ENCODE results near the gene PLA2G6. TPM values are rescaled to one million over a fixed set of nuclear protein-coding genes. Genes with fewer than 3 reads are reported as not detected.

The PLA2G6 gene
- total RNA-seq, 1 donor from 2014 or later = 52.4 TPM

DNA sequence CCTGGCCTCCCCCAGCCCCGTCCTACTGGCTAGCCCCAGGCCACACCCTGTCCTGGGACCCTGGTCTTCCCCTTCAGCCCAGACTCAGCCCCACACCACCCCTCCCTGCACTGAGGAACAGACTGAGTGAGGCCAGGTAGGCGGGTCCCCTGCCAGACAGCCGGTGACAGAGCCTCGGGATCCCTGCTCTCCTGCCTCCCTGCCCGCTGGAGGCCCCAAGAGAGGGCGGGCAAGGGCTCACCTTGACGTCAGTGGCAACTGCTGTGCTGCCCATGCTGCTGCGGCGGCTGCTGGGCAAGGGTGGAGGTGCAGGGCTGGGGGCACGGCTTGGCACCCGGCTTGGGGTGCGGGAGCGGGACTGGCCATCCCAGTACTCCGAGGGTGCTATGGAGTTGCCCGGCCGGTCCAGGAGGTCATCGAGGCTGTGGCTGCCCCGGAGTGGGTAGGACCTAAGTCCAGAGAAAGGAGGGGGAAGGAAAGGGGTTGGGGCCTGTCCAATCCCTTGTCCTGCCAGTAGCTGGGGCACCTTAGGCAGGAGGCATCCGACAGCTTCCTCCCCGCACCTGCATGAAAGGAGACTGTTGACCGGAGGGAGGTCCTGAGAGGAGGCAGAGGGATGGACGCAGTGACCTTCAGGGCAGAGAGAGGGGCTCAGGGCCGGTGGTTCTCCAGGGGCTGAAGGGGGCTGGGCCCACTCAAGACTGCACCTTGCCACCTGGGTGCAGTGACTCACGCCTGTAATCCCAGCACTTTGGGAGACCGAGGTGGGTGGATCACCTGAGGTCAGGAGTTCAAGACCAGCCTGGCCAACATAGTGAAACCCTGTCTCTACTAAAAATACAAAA lies 95.4 kb downstream of the PLA2G6 start:
- H3K4me1 ChIP-seq = peaks cover 14% of the 10 kb centered on the region
- DNase-seq (no peak), ATAC-seq (no peak)
- no peak overlapping the region for H3K27ac ChIP-seq
- intact Hi-C loops (cut with DNase I) = no loop called here
- no peak overlapping the region for H3K4me3 ChIP-seq
- TF ChIP-seq, protein P1, sequence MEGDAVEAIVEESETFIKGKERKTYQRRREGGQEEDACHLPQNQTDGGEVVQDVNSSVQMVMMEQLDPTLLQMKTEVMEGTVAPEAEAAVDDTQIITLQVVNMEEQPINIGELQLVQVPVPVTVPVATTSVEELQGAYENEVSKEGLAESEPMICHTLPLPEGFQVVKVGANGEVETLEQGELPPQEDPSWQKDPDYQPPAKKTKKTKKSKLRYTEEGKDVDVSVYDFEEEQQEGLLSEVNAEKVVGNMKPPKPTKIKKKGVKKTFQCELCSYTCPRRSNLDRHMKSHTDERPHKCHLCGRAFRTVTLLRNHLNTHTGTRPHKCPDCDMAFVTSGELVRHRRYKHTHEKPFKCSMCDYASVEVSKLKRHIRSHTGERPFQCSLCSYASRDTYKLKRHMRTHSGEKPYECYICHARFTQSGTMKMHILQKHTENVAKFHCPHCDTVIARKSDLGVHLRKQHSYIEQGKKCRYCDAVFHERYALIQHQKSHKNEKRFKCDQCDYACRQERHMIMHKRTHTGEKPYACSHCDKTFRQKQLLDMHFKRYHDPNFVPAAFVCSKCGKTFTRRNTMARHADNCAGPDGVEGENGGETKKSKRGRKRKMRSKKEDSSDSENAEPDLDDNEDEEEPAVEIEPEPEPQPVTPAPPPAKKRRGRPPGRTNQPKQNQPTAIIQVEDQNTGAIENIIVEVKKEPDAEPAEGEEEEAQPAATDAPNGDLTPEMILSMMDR (IDR thresholded peaks at IDR 0.05) = no peak
- peaks cover 27% of the 10 kb centered on the region for H3K27me3 ChIP-seq
- H3K36me3 ChIP-seq = no peaks in the 10 kb centered on the region
- no peaks in the 10 kb centered on the region for H3K9me3 ChIP-seq

DNA sequence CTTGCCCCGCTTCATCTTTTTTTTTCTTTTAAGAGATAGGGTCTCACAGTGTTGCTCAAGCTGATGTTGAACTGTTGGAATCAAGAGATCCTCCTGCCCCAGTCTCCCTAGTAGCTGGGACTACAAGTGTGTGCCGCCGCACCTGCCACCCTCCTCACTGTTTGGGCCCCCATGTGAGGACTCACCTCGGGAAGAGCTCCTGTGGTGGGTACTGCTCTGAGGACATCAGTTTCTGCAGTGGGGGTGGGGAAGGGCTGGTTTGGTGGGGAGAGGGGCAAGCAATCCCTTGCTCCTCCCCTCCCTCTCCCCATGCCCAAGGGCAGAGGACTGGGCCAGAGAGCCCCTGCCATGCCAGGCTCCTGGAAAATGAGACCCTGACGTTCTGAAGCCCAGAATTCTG lies 96.1 kb downstream of the PLA2G6 start:
- no peaks in the 10 kb centered on the region for H3K9me3 ChIP-seq
- DNase-seq = no peak
- H3K27me3 ChIP-seq = peaks cover 33% of the 10 kb centered on the region
- H3K4me1 ChIP-seq = peaks cover 20% of the 10 kb centered on the region
- intact Hi-C loops (cut with DNase I) = no loop called here
- H3K27ac ChIP-seq = no peak overlapping the region
- H3K4me3 ChIP-seq = no peak overlapping the region
- ATAC-seq = no peak
- H3K36me3 ChIP-seq = no peaks in the 10 kb centered on the region
- TF ChIP-seq, protein P1 (IDR thresholded peaks at IDR 0.05) = no peak

DNA sequence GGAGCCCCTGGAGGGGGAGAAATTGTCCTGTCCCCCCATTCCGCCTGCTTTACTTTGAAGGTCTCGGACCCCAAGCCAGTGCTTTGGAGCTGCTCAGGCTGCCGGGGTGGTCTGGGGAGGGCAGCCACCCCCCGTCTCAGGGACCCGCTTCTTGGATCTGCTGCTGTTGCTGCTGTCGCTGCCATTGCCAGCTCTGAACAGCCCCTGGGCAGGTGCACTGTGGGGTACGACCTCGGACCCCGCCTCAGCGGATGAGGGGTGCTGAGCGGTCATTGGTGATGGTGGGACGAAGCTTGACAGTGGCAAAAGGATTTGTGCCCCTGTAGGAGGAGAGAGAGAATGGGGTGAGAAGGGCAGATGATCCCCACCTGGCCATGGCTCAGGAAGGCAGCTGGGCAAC lies 96.6 kb downstream of the PLA2G6 start:
- no peaks in the 10 kb centered on the region for H3K9me3 ChIP-seq

DNA sequence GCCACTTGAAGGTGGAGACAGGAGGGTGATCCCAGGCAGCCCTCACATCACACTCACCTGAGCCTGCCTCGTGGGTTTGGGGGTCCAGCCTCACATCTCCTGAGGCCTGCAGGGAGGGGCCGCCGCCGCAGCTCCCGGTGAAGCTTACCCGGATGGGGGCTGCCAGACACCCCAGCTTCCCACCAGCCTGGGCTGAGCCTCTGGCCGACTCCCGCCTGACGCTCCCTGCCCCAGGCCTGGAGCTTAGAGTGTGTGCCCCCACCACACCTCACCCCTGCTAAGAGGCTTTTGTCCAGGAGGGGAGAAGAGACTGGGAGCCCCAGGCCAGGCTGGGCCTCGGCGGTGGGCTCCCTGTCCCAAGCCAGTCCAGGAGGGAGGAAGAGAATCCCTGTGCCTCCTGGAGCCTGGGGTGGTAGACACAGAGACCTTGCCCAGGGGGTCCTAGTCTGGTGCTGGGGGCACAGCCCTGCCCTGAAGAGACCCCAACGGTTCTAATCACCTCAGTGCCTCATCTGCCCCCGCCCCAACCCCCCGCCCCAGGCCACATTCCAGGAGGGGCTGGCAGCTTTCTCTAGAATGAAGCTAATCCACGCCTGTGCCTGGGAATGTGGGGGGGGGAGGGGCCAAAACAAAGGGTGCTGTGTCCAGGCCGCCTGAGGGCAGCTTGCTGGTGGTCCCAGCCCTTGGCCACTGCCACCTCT lies 97.5 kb downstream of the PLA2G6 start, which contains the start of gene SLC16A8:
SLC16A8 (minus strand) TSS at position 254 of the 701 bp plus-strand sequence. CDS start 1,311 bp downstream, outside the sequence.
- TF ChIP-seq, protein P1 (IDR thresholded peaks at IDR 0.05) = no peak
- H3K4me1 ChIP-seq = peaks cover 20% of the 10 kb centered on the region
- H3K36me3 ChIP-seq = no peaks in the 10 kb centered on the region
- H3K9me3 ChIP-seq = no peaks in the 10 kb centered on the region
- no peak within 1 kb of the TSS for H3K27ac ChIP-seq
- DNase-seq (no peak), ATAC-seq (no peak)
- intact Hi-C loops (cut with DNase I) = no loop called here
- H3K4me3 ChIP-seq = no peak within 1 kb of the TSS
- H3K27me3 ChIP-seq = peaks cover 33% of the 10 kb centered on the region

More for the DNA sequence above, 96.6 kb downstream of the PLA2G6 start:
- Histone ChIP-seq H3K27me3 (peaks cover 36% of the 10 kb centered on the region), H3K4me3 (no peak overlapping the region), H3K4me1 (peaks cover 20% of the 10 kb centered on the region), H3K36me3 (no peaks in the 10 kb centered on the region), H3K27ac (no peak overlapping the region)
- TF ChIP-seq, protein P1 (IDR thresholded peaks at IDR 0.05) = no peak
- intact Hi-C loops (cut with DNase I) = no loop called here
- no peak for ATAC-seq
- no peak for DNase-seq

DNA sequence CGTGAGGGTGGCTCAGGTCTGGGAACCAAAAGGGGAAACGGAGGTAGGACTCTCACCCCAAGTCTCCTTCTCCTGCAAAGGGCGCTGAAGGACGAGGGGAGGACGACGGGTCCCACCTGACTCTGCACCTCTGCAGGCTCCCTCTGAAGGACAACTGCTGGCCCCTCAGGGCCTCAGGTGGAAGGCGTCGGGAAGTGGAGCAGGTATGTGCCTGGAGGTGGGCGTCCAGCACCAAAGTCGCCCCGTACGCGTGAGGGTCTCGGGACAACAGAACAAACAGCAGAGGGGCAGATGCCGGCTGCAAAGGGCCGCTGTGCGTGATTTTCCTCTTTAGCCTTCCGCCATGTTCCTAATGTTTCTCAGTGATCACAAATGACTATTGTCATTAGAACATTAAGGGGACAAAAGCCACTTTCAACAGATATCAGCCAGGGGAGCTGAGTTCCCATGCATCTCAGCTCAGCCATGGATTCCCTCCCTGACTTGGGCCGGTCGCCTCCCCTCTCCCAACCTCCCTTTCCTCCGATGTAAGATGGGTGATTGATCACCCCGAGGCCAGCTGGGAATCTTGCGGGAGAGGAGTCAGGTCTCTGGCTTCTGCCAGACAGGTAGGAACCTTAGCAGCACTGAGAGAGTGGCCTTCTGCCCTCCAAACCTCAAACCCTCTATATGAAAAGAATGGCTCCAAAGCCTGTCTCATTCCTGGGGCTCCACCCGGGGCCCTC lies 98.5 kb downstream of the PLA2G6 start:
- Histone ChIP-seq H3K9me3 (no peaks in the 10 kb centered on the region), H3K27me3 (peaks cover 28% of the 10 kb centered on the region), H3K27ac (no peak overlapping the region), H3K36me3 (no peaks in the 10 kb centered on the region), H3K4me1 (peaks cover 20% of the 10 kb centered on the region), H3K4me3 (no peak overlapping the region)
- DNase-seq (no peak), ATAC-seq (no peak)
- intact Hi-C loops (cut with DNase I) = no loop called here
- TF ChIP-seq, protein P1 (IDR thresholded peaks at IDR 0.05) = no peak

All from upper lobe of right lung (tissue), 1 donor.